Testis (tissue), 3 donors: ENCODE results near the gene FSIP1. TPM values are rescaled to one million over a fixed set of nuclear protein-coding genes. Genes with fewer than 3 reads are reported as not detected.

Experiments used
- DNase-seq: peaks from one replicate; pipeline ENCODE4 v3.0.0-alpha.2; 2019
- H3K27ac ChIP-seq, 2 donors: fragments of 200-600 bp; sonication (generic); one replicate each; pipeline ENCODE4 v1.5.1; 2019
- H3K27me3 ChIP-seq: fragments of 200-600 bp; sonication (generic); one replicate; pipeline ENCODE4 v1.5.1; 2019
- H3K36me3 ChIP-seq: fragments of 200-600 bp; sonication (generic); one replicate; pipeline ENCODE4 v1.5.1; 2017; ENCODE audit warnings: low read depth; ENCODE audit errors: missing control alignments
- H3K4me1 ChIP-seq: fragments of 200-600 bp; sonication (generic); one replicate; pipeline ENCODE4 v1.5.1; 2019
- H3K4me3 ChIP-seq, 2 donors: fragments of 200-600 bp; sonication (generic); one replicate each; pipeline ENCODE4 v1.5.1; 2017 to 2019
- H3K9me3 ChIP-seq: fragments of 200-600 bp; sonication (generic); one replicate; pipeline ENCODE4 v1.5.1; 2017
- POLR2A ChIP-seq: fragments of 450-650 bp; IDR thresholded peaks from one replicate; pipeline ENCODE4 v1.6.1; 2017; ENCODE audit warnings: antibody characterized with exemption, mild to moderate bottlenecking, moderate library complexity
- WGBS, 2 donors: methylation state at CpG; one replicate each; pipeline ENCODE4 v1.1.5; 2018; 5-methylcytosine and 5-hydroxymethylcytosine counted together
- intact Hi-C: fragments of 100-400 bp; cut with DNase I; formaldehyde crosslinking; loops from one replicate; pipeline ENCODE4 v1.15.1; 2023; ENCODE audit warnings: low total_unique reads
- polyA plus RNA-seq: library from polyadenylated mRNA; stranded (reverse); fragments of 350-450 nt; fragmentation: Illumina TruSeq; extraction: RNeasy Lipid Tissue Mini Kit (QIAGEN cat#74804); gene quantifications from one replicate; pipeline ENCODE4 v1.2.3, GENCODE V29; 2014; ENCODE audit warnings: low read depth, low replicate concordance; ENCODE audit not compliant: insufficient read depth
- total RNA-seq, 2 donors: library from RNA; depleted of rRNA; stranded (reverse); fragments of >200 nt; gene quantifications; one replicate each; pipeline ENCODE4 v1.2.3, GENCODE V29; 2016
- TF ChIP-seq, protein P1 (sequence below), 3 experiments: fragments of 450-650 bp in 2 of 3; fragments of 200-600 bp in 1 of 3; sonication (generic) in 1 of 3; IDR thresholded peaks; one replicate each; pipeline ENCODE4 v1.5.1; 2016 to 2019; ENCODE audit warnings: antibody characterized with exemption in 3 of 3, mild to moderate bottlenecking in 2 of 3, moderate library complexity in 1 of 3

FSIP1 gene
- total and polyA plus RNA-seq, 3 donors from 2014 or later = 5.8 to 11.2 (median 8.2) TPM

DNA sequence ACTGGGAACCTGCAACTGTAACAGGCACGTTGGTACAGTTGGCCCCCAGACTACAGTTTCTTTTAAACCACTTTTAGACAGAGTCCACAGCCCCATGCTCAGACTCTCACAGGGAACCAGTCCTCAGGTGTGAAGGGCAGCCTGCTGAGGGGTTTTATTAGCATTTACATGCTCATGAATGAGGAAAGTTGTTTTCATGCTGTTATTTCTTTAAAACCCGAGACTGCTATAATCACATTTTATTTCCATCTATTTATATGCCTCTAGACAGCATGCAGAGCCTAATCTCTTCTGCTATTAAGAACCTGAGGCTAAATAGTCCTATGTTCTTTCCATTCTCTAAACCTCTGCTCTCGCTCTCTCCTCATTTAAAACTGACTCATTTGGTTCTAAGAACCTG is 26.3 kb upstream of the FSIP1 start:
- H3K36me3 ChIP-seq = no peaks in the 10 kb centered on the region
- no peak for TF ChIP-seq POLR2A
- TF ChIP-seq, protein P1, sequence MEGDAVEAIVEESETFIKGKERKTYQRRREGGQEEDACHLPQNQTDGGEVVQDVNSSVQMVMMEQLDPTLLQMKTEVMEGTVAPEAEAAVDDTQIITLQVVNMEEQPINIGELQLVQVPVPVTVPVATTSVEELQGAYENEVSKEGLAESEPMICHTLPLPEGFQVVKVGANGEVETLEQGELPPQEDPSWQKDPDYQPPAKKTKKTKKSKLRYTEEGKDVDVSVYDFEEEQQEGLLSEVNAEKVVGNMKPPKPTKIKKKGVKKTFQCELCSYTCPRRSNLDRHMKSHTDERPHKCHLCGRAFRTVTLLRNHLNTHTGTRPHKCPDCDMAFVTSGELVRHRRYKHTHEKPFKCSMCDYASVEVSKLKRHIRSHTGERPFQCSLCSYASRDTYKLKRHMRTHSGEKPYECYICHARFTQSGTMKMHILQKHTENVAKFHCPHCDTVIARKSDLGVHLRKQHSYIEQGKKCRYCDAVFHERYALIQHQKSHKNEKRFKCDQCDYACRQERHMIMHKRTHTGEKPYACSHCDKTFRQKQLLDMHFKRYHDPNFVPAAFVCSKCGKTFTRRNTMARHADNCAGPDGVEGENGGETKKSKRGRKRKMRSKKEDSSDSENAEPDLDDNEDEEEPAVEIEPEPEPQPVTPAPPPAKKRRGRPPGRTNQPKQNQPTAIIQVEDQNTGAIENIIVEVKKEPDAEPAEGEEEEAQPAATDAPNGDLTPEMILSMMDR (IDR thresholded peaks at IDR 0.05) = no peak
- 63 to 78% methylated on average over 3 of the region's 3 CpGs for WGBS, 2 donors
- no peaks in the 10 kb centered on the region for H3K4me1 ChIP-seq
- no peaks in the 10 kb centered on the region for H3K9me3 ChIP-seq
- no peak overlapping the region for H3K4me3 ChIP-seq
- intact Hi-C loops = no loop called here
- DNase-seq = no peak
- no peaks in the 10 kb centered on the region for H3K27me3 ChIP-seq
- no peak overlapping the region for H3K27ac ChIP-seq

DNA sequence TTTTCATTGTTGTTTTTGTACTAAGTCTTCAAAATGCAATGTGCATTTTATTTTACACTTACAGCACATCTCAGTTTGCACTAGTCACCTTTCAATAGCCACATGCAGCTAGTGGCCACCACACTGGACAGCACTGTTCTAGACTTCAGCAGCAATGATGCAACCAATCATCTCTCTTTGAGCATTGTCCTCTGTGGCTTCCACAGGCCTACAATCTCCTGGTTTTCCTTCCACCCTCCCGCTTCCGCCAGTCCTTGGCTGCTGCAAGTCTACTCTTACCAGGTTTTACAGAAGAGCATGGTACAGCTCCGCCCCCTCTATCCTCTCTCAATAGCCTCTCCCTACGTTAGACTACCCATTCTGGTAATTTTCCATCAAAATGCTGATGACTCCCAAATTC is 25.1 kb upstream of the FSIP1 start:
- 88 to 93% methylated on average over 4 of the region's 4 CpGs for WGBS, 2 donors
- intact Hi-C loops = no loop called here
- H3K27ac ChIP-seq = no peak overlapping the region
- H3K27me3 ChIP-seq = no peaks in the 10 kb centered on the region
- H3K4me1 ChIP-seq = no peaks in the 10 kb centered on the region
- no peaks in the 10 kb centered on the region for H3K36me3 ChIP-seq
- no peaks in the 10 kb centered on the region for H3K9me3 ChIP-seq
- TF ChIP-seq POLR2A = no peak
- TF ChIP-seq, protein P1 (IDR thresholded peaks at IDR 0.05) = no peak
- no peak overlapping the region for H3K4me3 ChIP-seq
- DNase-seq = no peak

DNA sequence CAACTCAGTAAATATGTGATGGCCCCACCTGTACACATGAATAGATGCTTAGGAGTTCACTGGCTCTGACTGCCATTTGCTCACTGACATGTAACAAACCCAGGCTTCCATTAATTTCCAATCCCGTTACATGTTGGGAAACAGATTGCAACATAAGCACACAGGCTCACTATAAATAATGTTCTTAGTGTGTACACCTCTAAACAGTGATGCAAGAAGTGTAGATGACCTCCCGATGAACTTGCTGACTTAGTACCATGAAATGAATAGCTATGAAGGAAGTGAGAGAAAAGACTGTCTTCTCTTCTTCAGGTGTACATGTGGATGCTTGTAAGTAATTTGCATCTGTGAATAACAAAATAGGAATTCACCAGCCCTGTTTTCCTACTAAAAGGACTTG is 21.4 kb upstream of the FSIP1 start:
- DNase-seq = no peak
- intact Hi-C loops = no loop called here
- 81 to 89% methylated on average over 2 of the region's 2 CpGs for WGBS, 2 donors
- no peak overlapping the region for H3K27ac ChIP-seq
- H3K36me3 ChIP-seq = no peaks in the 10 kb centered on the region
- H3K27me3 ChIP-seq = no peaks in the 10 kb centered on the region
- no peaks in the 10 kb centered on the region for H3K9me3 ChIP-seq
- H3K4me3 ChIP-seq = no peak overlapping the region
- TF ChIP-seq POLR2A = no peak
- TF ChIP-seq, protein P1 (IDR thresholded peaks at IDR 0.05) = no peak
- no peaks in the 10 kb centered on the region for H3K4me1 ChIP-seq

DNA sequence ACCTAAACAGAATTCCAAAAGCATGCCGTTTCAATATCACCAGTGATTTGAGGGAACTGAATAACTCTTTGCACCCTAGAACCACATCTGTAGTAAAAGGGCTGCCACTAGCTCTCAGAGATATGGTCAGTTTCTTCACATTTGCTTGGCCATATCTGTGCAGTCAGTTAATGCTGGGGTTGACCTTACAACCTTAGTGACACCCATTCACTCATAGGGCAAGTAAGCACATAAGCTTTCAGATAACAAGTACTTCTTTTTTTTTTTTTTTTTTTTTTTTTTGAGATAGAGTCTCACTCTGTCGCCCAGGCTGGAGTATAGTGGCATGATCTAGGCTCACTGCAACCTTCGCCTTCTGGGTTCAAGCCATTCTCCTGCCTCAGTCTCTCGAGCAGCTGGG is 20.4 kb upstream of the FSIP1 start:
- no peak for DNase-seq
- intact Hi-C loops = no loop called here
- Histone ChIP-seq H3K4me1 (no peaks in the 10 kb centered on the region), H3K27ac (no peak overlapping the region), H3K9me3 (no peaks in the 10 kb centered on the region), H3K27me3 (no peaks in the 10 kb centered on the region), H3K4me3 (no peak overlapping the region), H3K36me3 (no peaks in the 10 kb centered on the region)
- TF ChIP-seq, protein P1 (IDR thresholded peaks at IDR 0.05) = no peak
- TF ChIP-seq POLR2A = no peak
- WGBS, 2 donors = 90 to 97% methylated on average over 4 of the region's 4 CpGs

DNA sequence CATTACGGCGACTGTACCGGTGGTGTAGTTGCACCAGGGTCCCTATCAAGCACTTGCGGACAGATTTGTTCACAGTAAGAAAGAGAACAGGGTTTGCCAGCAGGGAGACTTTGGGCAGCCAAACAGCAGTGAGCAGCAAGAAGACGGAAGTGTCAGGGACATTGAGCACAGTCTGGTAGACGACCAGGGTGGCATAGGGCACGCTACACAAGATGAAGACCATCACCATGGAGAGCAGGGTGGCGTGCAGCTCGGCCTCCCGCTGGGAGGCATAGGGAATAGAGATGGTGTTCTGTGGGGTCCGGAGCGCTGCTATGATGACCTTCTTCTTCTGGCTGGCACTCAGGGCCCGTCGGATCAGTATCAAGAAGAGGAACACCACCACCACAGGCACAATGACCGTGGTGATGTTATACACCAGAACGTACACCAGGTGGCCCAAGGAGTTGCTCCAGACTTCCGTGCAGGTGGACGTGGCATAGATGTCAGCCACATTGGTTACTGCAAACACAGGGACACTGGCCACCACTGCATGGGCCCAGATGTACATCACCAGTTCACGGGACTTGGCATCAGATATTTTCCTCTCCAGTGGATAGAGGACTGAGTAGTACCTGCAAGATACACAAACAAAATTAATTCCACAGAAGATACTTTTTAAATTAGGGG is 19.1 kb upstream of the FSIP1 start:
- TF ChIP-seq, protein P1 (IDR thresholded peaks at IDR 0.05) = no peak
- TF ChIP-seq POLR2A = no peak
- Histone ChIP-seq H3K4me1 (no peaks in the 10 kb centered on the region), H3K36me3 (no peaks in the 10 kb centered on the region), H3K4me3 (no peak overlapping the region), H3K9me3 (no peaks in the 10 kb centered on the region), H3K27me3 (no peaks in the 10 kb centered on the region), H3K27ac (no peak overlapping the region)
- intact Hi-C loops = no loop called here
- 82 to 91% methylated on average over 15 to 19 of the region's 19 CpGs for WGBS, 2 donors
- peak; percentile 45 for DNase-seq
